Hematopoietic multipotent progenitor cell treated with erythropoietin and hydrocortisone succinate and interleukin-3 and kit ligand, for 8 days (in vitro differentiated cells): ENCODE data around the gene UPK3BL2.
"Not testable (repeated sequence)": the region's sequence is repeated elsewhere in the genome, so short reads cannot be mapped to it uniquely, and the experiment has no call there.

Experiments used
- DNase-seq: peaks from one replicate; pipeline ENCODE4 v3.0.0-alpha.2; 2015

The UPK3BL2 gene

DNA sequence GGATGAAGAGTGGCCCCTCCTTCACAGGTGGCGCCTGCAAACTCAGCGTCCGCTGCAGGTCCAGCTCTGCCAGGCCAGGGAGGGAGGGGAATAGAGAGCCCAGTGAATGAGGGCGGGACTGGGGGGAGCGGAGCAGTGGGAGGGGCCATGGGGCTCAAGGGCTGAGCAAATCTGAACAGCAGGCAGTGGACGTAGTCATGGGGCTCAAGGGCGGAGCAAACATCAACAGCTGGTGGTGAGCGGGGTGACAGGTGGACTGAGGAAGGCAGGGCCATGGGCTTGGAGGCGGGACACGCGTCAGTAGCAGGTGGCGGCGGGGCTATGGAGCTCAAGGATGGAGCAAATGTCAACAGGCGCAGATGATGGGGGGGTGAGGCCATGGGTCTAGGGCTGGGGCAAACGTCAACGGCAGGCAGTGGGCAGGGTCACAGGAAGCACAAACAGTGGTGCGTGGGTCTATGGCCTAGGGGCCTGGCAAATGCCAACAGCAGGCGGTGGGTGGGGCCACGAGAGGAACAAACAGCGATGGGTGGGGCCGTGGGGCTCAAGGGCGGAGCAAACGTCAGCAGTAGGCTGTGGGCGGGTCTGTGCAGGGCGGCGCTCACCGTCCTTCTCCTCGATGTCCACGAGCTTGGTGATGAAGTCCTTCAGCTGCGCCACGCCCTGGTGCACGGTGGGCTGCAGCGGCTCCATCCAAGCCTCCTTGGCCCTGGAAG lies 50.1 kb downstream of the UPK3BL2 start:
- DNase-seq = peak; percentile 0

DNA sequence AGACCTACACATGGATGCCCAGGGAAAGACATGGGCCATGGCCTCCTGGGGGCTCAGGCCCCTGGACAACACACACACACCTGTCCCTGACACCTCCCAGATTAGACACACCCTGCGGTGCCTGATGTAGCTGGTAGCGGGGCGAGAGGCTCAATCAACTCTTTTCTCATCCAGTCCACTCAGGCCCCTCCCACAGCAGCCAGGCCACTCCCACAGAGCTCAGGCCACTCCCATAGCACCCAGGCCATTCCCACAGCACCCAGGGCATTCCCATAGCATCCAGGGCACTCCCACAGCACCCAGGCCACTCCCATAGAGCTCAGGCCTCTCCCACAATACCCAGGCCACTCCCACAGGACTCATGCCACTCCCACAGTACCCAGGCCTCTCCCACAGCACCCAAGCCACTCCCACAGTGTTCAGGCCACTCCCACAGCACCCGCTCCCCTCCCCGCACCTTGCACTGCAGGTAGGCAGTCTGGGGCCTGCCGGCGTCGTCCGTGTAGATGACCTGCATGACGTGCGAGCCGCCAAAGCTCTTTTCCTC lies 52.9 kb downstream of the UPK3BL2 start:
- not testable (repeated sequence) for DNase-seq
